Spinal cord (tissue), 10 donors: Measurements from ENCODE around the gene PLCB1. TPM values are rescaled to one million over a fixed set of nuclear protein-coding genes. Genes with fewer than 3 reads are reported as not detected.
A peak's percentile ranks its signal among the peaks of the same experiment; 100 is the strongest.

ENCODE experiments used
- DNase-seq, 6 donors: peaks; one replicate each; pipeline versions ENCODE4 v3.0.0 to v3.0.0-alpha.2; 2013 to 2015; ENCODE audit warnings: low spot score in 6 of 6, low read depth in 4 of 6
- H3K27ac ChIP-seq: one replicate; pipeline ENCODE4 v1.5.1; 2013; ENCODE audit warnings: low read depth, low read length, control low read depth
- H3K27me3 ChIP-seq: one replicate; pipeline ENCODE4 v1.6.1; 2013; ENCODE audit warnings: low read length; ENCODE audit not compliant: control insufficient read depth, insufficient read depth
- H3K36me3 ChIP-seq: one replicate; pipeline ENCODE4 v1.6.1; 2013; ENCODE audit warnings: low read length; ENCODE audit not compliant: control insufficient read depth, insufficient read depth
- H3K4me1 ChIP-seq: one replicate; pipeline ENCODE4 v1.6.1; 2013; ENCODE audit warnings: low read length; ENCODE audit not compliant: control insufficient read depth, insufficient read depth
- H3K4me3 ChIP-seq: one replicate; pipeline ENCODE4 v1.5.1; 2013; ENCODE audit warnings: low read depth, low read length, control low read depth
- H3K9me3 ChIP-seq: one replicate; pipeline ENCODE4 v1.6.1; 2013; ENCODE audit warnings: low read length; ENCODE audit not compliant: control insufficient read depth, insufficient read depth
- WGBS: methylation state at CpG from one replicate; pipeline ENCODE4 v1.1.5; 2013; ENCODE audit warnings: missing lambda C conversion rate; ENCODE audit not compliant: insufficient coverage; 5-methylcytosine and 5-hydroxymethylcytosine counted together
- polyA plus RNA-seq, 2 donors: library from polyadenylated mRNA; unstranded; fragments of 120-200 nt; gene quantifications; one replicate each; pipeline ENCODE4 v1.2.1, GENCODE V29; 2013; ENCODE audit not compliant: insufficient read length in 2 of 2
- total RNA-seq, 2 donors: library from RNA; depleted of rRNA in 1 of 2; stranded (reverse); fragments of 120-200 nt in 1 of 2; fragments of >200 nt in 1 of 2; gene quantifications; one replicate each; pipeline versions ENCODE4 v1.2.3 to v1.2.4, GENCODE V29; 2013 to 2014
- donor health status: healthy.

The PLCB1 gene
- total and polyA plus RNA-seq, 4 donors: 42.9 to 111 (median 88.2) TPM

GRCh38 chr20:8216375-8217200 is 84.5 kb downstream of the PLCB1 start:
- no peak overlapping the region for H3K27ac ChIP-seq
- no peaks in the 10 kb centered on the region for H3K4me1 ChIP-seq
- no peak for DNase-seq
- no peaks in the 10 kb centered on the region for H3K9me3 ChIP-seq
- H3K36me3 ChIP-seq: no peaks in the 10 kb centered on the region
- H3K4me3 ChIP-seq: no peak overlapping the region
- 100% methylated on average over 2 of the region's 5 CpGs for WGBS
- H3K27me3 ChIP-seq: no peaks in the 10 kb centered on the region

- no peak for DNase-seq
- Histone ChIP-seq H3K9me3 (no peaks in the 10 kb centered on the region), H3K27ac (no peak overlapping the region), H3K36me3 (no peaks in the 10 kb centered on the region), H3K4me3 (no peak overlapping the region), H3K4me1 (no peaks in the 10 kb centered on the region), H3K27me3 (no peaks in the 10 kb centered on the region)
Measured at GRCh38 chr20:8218861-8219260, 86.8 kb downstream of the PLCB1 start.

- WGBS: no CpG with 5 or more reads among the region's 3 CpGs
- Histone ChIP-seq H3K27me3 (no peaks in the 10 kb centered on the region), H3K9me3 (no peaks in the 10 kb centered on the region), H3K36me3 (no peaks in the 10 kb centered on the region), H3K4me1 (no peaks in the 10 kb centered on the region), H3K27ac (no peak overlapping the region), H3K4me3 (no peak overlapping the region)
- DNase-seq: no peak
Measured at GRCh38 chr20:8219403-8219802, 87.3 kb downstream of the PLCB1 start.

- no peak overlapping the region for H3K4me3 ChIP-seq
- WGBS: 78% methylated on average over 1 of the region's 1 CpG
Measured at GRCh38 chr20:8220716-8221115, 88.7 kb downstream of the PLCB1 start.

GRCh38 chr20:8221887-8222419 is 89.9 kb downstream of the PLCB1 start:
- WGBS: no CpG with 5 or more reads among the region's 3 CpGs
- H3K27ac ChIP-seq: no peak overlapping the region
- DNase-seq: no peak
- no peaks in the 10 kb centered on the region for H3K4me1 ChIP-seq
- H3K36me3 ChIP-seq: no peaks in the 10 kb centered on the region
- no peaks in the 10 kb centered on the region for H3K9me3 ChIP-seq
- H3K4me3 ChIP-seq: no peak overlapping the region
- H3K27me3 ChIP-seq: no peaks in the 10 kb centered on the region

More at GRCh38 chr20:8220716-8221115, 88.7 kb downstream of the PLCB1 start:
- no peaks in the 10 kb centered on the region for H3K27me3 ChIP-seq
- no peaks in the 10 kb centered on the region for H3K9me3 ChIP-seq
- H3K27ac ChIP-seq: no peak overlapping the region
- no peak for DNase-seq
- no peaks in the 10 kb centered on the region for H3K36me3 ChIP-seq
- H3K4me1 ChIP-seq: no peaks in the 10 kb centered on the region

- DNase-seq: peak in 1 of 6 donors; percentile 31
- WGBS: no CpG with 5 or more reads among the region's 2 CpGs
- Histone ChIP-seq H3K27me3 (no peaks in the 10 kb centered on the region), H3K27ac (no peak overlapping the region), H3K9me3 (no peaks in the 10 kb centered on the region), H3K4me1 (no peaks in the 10 kb centered on the region), H3K4me3 (no peak overlapping the region), H3K36me3 (no peaks in the 10 kb centered on the region)
Measured at GRCh38 chr20:8223091-8223870, 91.2 kb downstream of the PLCB1 start.

GRCh38 chr20:8225658-8226057 is 93.6 kb downstream of the PLCB1 start:
- Histone ChIP-seq H3K27ac (no peak overlapping the region), H3K4me1 (no peaks in the 10 kb centered on the region), H3K9me3 (no peaks in the 10 kb centered on the region), H3K27me3 (no peaks in the 10 kb centered on the region), H3K4me3 (no peak overlapping the region), H3K36me3 (no peaks in the 10 kb centered on the region)
- 100% methylated on average over 1 of the region's 3 CpGs for WGBS
- no peak for DNase-seq

- H3K4me3 ChIP-seq: no peak overlapping the region
- no peaks in the 10 kb centered on the region for H3K27me3 ChIP-seq
- H3K4me1 ChIP-seq: no peaks in the 10 kb centered on the region
- no peak for DNase-seq
- H3K27ac ChIP-seq: no peak overlapping the region
- no peaks in the 10 kb centered on the region for H3K36me3 ChIP-seq
- no peaks in the 10 kb centered on the region for H3K9me3 ChIP-seq
- 100% methylated on average over 1 of the region's 2 CpGs for WGBS
Measured at GRCh38 chr20:8226106-8226505, 94.0 kb downstream of the PLCB1 start.

- Histone ChIP-seq H3K4me3 (no peak overlapping the region), H3K9me3 (no peaks in the 10 kb centered on the region), H3K36me3 (no peaks in the 10 kb centered on the region), H3K4me1 (no peaks in the 10 kb centered on the region), H3K27me3 (no peaks in the 10 kb centered on the region), H3K27ac (no peak overlapping the region)
- DNase-seq: no peak
- 83% methylated on average over 2 of the region's 3 CpGs for WGBS
Measured at GRCh38 chr20:8227293-8227692, 95.2 kb downstream of the PLCB1 start.
